Psoas muscle (tissue), 8 donors: ENCODE data around the gene YPEL2. TPM values are rescaled to one million over a fixed set of nuclear protein-coding genes. Genes with fewer than 3 reads are reported as not detected.
A peak's percentile ranks its signal among the peaks of the same experiment; 100 is the strongest.
"Not testable (repeated sequence)": the region's sequence is repeated elsewhere in the genome, so short reads cannot be mapped to it uniquely, and the experiment has no call there.

Experiments
- ATAC-seq, 4 donors: fragments of 200-7000 bp; cut with Tn5 transposase; one replicate each; pipeline ENCODE4 v1.9.1; 2020; ENCODE audit warnings: moderate library complexity in 3 of 4, mild to moderate bottlenecking in 2 of 4
- DNase-seq, 2 donors: peaks; one replicate each; pipeline ENCODE4 v3.0.0-alpha.2; 2020
- H3K27ac ChIP-seq: fragments of 200-600 bp; one replicate; pipeline ENCODE4 v1.8.0; 2022
- H3K27me3 ChIP-seq, 3 donors: fragments of 200-600 bp in 1 of 3; one replicate each; pipeline versions ENCODE4 v1.6.1 to v1.8.0; 2013 to 2022; ENCODE audit warnings: low read length in 2 of 3, mild to moderate bottlenecking in 2 of 3, moderate library complexity in 1 of 3; ENCODE audit not compliant: insufficient read depth in 3 of 3
- H3K36me3 ChIP-seq, 2 donors: fragments of 200-600 bp in 1 of 2; one replicate each; pipeline versions ENCODE4 v1.6.1 to v1.8.0; 2013 to 2022; ENCODE audit warnings: low read depth in 1 of 2, mild to moderate bottlenecking in 1 of 2, moderate library complexity in 1 of 2; ENCODE audit not compliant: insufficient read depth in 1 of 2
- H3K4me1 ChIP-seq: fragments of 200-600 bp; one replicate; pipeline ENCODE4 v1.8.0; 2022
- H3K4me3 ChIP-seq: fragments of 200-600 bp; one replicate; pipeline ENCODE4 v1.8.0; 2022; ENCODE audit warnings: mild to moderate bottlenecking
- H3K9me3 ChIP-seq: fragments of 200-600 bp; one replicate; pipeline ENCODE4 v1.8.0; 2022
- WGBS, 3 donors: extraction: QIAGEN DNeasy Blood & Tissue Kit; methylation state at CpG; one replicate each; pipeline versions ENCODE4 v1.1.6 to v1.1.7; 2013; 5-methylcytosine and 5-hydroxymethylcytosine counted together
- intact Hi-C, 2 donors: fragments of 100-400 bp; cut with DNase I; formaldehyde crosslinking; loops; one replicate each; pipeline versions ENCODE4 v1.11.0 to v1.14.2; 2022
- polyA plus RNA-seq, 3 donors: library from polyadenylated mRNA; stranded (reverse); fragments of 200-250 nt; gene quantifications; one replicate each; pipeline ENCODE4 v1.2.3, GENCODE V29; 2013
- total RNA-seq, 4 donors: library from RNA; stranded (reverse); fragmentation: NEBNext Ultra II Directional in 2 of 4; extraction: Animal tissue kit (Norgen Biotek cat#: 25700) in 2 of 4; gene quantifications; one replicate each; pipeline versions ENCODE4 v1.2.1 to v1.2.4, GENCODE V29; 2021 to 2023
- TF ChIP-seq, protein P1 (sequence below): fragments of 200-600 bp; IDR thresholded peaks from one replicate; pipeline ENCODE4 v1.8.0; 2022; ENCODE audit warnings: antibody characterized with exemption
- donor health status: healthy with polysubstance abuse.
- donor health status: DM: no; HTN: no; CAD: no; lungs with moderate emphysema.
- donor health status: Bipolar disorder and iron deficiency.
- donor health status: healthy.
- donor health status: DM: yes; HTN: yes; CAD: no.
- donor health status: DM: no; HTN: no; CAD: no.
- donor health status: DM: no; HTN: no; CAD: no.
- donor health status: DM: yes; HTN: yes; CAD: no.

YPEL2 gene
- total and polyA plus RNA-seq, 7 donors = 1.9 to 47.8 (median 19.9) TPM

DNA sequence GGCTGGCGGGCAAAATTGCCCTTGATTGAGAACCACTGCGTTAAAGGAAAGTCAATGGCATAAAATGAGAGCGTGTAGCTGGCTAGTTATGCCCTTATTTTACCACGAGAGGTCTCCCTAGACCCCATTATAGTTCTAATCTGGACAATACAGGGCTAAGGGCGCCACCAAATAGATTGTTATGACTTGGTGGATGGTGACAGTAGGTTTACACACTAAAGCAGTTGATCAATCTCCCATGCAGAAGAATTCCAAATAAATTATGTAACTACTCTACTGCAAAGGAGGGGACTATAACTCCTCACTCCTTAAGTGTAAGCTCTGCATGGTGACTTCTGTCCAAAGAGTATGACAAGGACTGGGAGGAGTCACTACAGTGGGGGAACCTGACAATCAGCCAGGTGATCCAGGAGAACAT is 20.4 kb upstream of the YPEL2 start:
- DNase-seq (no peak), ATAC-seq (peak; percentile 93 to 98 (median 96))
- no peaks in the 10 kb centered on the region for H3K9me3 ChIP-seq
- H3K4me1 ChIP-seq = peaks cover 9% of the 10 kb centered on the region
- H3K36me3 ChIP-seq = no peaks in the 10 kb centered on the region
- TF ChIP-seq, protein P1, sequence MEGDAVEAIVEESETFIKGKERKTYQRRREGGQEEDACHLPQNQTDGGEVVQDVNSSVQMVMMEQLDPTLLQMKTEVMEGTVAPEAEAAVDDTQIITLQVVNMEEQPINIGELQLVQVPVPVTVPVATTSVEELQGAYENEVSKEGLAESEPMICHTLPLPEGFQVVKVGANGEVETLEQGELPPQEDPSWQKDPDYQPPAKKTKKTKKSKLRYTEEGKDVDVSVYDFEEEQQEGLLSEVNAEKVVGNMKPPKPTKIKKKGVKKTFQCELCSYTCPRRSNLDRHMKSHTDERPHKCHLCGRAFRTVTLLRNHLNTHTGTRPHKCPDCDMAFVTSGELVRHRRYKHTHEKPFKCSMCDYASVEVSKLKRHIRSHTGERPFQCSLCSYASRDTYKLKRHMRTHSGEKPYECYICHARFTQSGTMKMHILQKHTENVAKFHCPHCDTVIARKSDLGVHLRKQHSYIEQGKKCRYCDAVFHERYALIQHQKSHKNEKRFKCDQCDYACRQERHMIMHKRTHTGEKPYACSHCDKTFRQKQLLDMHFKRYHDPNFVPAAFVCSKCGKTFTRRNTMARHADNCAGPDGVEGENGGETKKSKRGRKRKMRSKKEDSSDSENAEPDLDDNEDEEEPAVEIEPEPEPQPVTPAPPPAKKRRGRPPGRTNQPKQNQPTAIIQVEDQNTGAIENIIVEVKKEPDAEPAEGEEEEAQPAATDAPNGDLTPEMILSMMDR = peak; percentile 80
- no peak overlapping the region for H3K4me3 ChIP-seq
- no peaks in the 10 kb centered on the region for H3K27me3 ChIP-seq
- H3K27ac ChIP-seq = no peak overlapping the region
- intact Hi-C loops = loop anchor here (1.0 to 10.0 kb wide), 5 partner anchors 35 to 252 kb away; no protein-coding TSS in a partner anchor
- WGBS, 3 donors = 1% methylated on average over 5 of the region's 5 CpGs

DNA sequence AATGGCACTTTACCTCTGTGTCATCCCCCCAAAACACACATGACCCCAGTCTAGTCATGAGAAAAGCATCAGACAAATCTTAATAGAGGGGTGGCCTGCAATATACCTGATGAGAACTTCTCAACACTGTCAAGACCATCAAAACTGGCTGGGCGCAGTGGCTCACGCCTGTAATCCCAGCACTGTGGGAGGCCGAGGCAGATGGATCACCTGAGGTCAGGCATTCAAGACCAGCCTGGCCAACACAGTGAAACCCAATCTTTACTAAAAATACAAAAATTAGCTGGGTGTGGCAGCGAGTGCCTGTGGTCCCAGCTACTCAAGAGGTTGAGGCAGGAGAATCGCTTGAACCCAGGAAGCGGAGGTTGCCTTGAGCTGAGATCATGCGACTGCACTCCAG is 19.9 kb upstream of the YPEL2 start:
- H3K36me3 ChIP-seq, DNase-seq, H3K27me3 ChIP-seq, H3K9me3 ChIP-seq, H3K4me1 ChIP-seq, H3K4me3 ChIP-seq, H3K27ac ChIP-seq: not testable (repeated sequence)
- 48 to 66% (median 61%) methylated on average over 7 of the region's 7 CpGs for WGBS, 3 donors
- intact Hi-C loops = loop anchor here (1.0 to 10.0 kb wide), 5 partner anchors 35 to 251 kb away; no protein-coding TSS in a partner anchor
- peak in 3 of 4 donors; percentile 8 to 40 (median 23) for ATAC-seq

DNA sequence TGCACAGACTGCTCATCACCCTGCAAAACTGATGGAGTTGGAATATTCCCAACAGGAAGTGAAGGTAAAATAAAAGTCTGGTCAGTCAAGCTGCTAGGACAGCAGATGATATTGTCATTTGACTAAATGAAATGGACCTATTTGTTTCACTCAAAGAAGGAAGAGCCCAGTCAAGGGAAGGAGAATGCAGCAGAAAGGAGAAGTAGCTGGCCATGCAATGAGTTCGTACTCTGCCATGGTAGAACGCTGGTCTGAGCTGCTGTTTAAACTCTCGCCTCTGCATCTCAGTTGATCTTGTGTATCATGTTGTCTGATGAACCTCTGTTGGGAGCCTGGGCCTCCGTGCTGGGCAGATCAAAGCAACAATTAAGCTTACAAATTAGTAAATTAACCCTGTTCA is 15.6 kb upstream of the YPEL2 start:
- 62 to 72% (median 71%) methylated on average over 4 of the region's 4 CpGs for WGBS, 3 donors
- DNase-seq (no peak), ATAC-seq (no peak)
- Histone ChIP-seq H3K36me3 (no peaks in the 10 kb centered on the region), H3K27me3 (no peaks in the 10 kb centered on the region), H3K9me3 (no peaks in the 10 kb centered on the region), H3K27ac (no peak overlapping the region), H3K4me3 (no peak overlapping the region), H3K4me1 (peaks cover 6% of the 10 kb centered on the region)
- intact Hi-C loops = loop anchor here in 1 of 2 donors (10.0 kb wide), 1 partner anchor 239 kb away; no protein-coding TSS in a partner anchor
- TF ChIP-seq, protein P1 = no peak

DNA sequence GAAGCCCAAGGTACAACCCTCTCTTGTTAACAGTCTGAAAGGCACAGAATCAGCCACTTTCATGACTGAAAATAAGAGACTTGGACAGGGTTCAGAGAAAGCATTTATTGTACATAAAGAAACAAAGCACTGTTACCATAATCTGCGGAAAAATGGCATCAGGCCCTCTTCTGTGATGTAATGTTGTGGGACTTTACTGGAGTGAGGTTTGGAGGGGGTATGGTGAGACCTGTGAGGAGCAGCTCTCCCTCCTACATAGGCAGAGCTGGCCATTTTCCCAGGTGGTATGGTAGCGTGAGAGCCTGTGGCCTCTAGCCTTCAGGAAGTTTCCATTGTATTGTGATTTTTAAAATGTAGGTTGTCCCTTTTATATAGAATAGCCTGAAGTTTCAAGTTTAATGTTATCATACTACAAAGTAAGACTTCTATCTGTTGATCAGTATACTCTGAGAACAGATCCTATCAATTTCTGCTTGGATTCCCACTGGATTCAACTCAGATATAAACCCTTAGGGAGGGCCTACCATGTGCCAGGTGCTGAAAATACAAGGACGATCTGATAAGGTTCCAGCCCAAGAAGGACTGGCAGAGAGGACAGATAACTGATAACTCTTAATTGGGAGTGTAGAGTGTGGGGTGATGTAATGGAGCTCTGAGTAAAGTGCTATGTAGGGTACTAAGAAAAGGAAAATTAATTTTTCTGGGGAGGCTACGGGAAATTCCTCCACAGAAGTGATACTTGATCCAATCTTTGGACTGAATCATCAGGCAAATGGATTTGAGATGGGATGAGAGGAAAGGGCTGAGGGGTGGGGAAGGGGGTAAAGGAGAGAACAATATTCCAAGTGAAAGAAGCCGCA is 4.1 kb upstream of the YPEL2 start:
- WGBS, 3 donors = 69% methylated on average over 5 of the region's 5 CpGs
- Histone ChIP-seq H3K4me3 (no peak overlapping the region), H3K9me3 (no peaks in the 10 kb centered on the region), H3K4me1 (peaks cover 22% of the 10 kb centered on the region), H3K27me3 (no peaks in the 10 kb centered on the region), H3K27ac (peak overlapping the region; percentile 46), H3K36me3 (no peaks in the 10 kb centered on the region)
- DNase-seq (no peak), ATAC-seq (no peak)
- intact Hi-C loops = no loop called here
- TF ChIP-seq, protein P1 = no peak

DNA sequence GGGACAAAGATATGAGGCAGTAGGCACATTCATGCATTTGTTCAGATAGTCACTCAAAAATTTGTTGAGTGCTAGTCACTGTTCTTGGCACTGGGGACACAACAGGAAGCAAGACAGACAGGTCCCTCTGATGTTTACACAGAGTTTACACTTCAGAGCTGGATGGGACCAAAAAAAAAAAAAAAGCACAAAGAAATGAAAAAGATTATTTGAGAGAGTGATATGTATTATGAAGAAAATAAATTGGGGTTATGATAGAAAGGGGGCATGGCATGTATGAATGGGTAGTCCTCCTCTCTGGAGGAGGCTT is 3.5 kb upstream of the YPEL2 start:
- Histone ChIP-seq H3K4me1 (peaks cover 22% of the 10 kb centered on the region), H3K36me3 (no peaks in the 10 kb centered on the region), H3K9me3 (no peaks in the 10 kb centered on the region), H3K27ac (peak overlapping the region; percentile 98), H3K27me3 (no peaks in the 10 kb centered on the region), H3K4me3 (no peak overlapping the region)
- DNase-seq = no peak
- intact Hi-C loops = no loop called here
- ATAC-seq = no peak
- TF ChIP-seq, protein P1 = no peak
